ENCODE results near the gene C1QTNF6. TPM values are rescaled to one million over a fixed set of nuclear protein-coding genes. Genes with fewer than 3 reads are reported as not detected.

The C1QTNF6 gene
- total and polyA plus RNA-seq, 2 of the 4 experiments (the other 2 are of a cell fraction) = 1.1 to 10.9 TPM

GRCh38 chr22:37202716-37203115 lies 14.7 kb upstream of the C1QTNF6 start:
- peaks cover 0 to 6% of the 10 kb centered on the region in 2 experiments; a peak in 1 of 4 replicates for H3K79me1 ChIP-seq (ENCODE audit: low read depth in 1 of 2, low read length in 2 of 2)
- in situ Hi-C loops (cut with MboI; ENCODE audit: low sequenced_read_pairs) (no loop called here), intact Hi-C loops (cut with micrococcal nuclease) (no loop called here), dilution Hi-C loops (cut with HindIII; ENCODE audit: low sequenced_read_pairs, unreplicated experiment) (no loop called here)
- WGBS, 2 experiments (ENCODE audit: extremely low coverage in 2 of 2, insufficient read length in 1 of 2) = 86% methylated on average over 6 of the region's 10 CpGs; no CpG with 5 or more reads in 1 of the 2 experiments
- no peaks in the 10 kb centered on the region; the same call in 1 of the 2 replicates for H3K27me3 ChIP-seq (ENCODE audit: control insufficient read depth, insufficient read depth, low read length)
- no peak overlapping the region for H2BK120ac ChIP-seq (ENCODE audit: low read depth, low read length)
- no peak for DNase-seq
- H4K8ac ChIP-seq (ENCODE audit: low read depth in 2 of 2, low read length in 2 of 2) = no peak overlapping the region
- no peak overlapping the region for H3K18ac ChIP-seq (ENCODE audit: low read depth, low read length)
- no peak overlapping the region for H3K4me2 ChIP-seq (ENCODE audit: low read depth, low read length)
- H3K36me3 ChIP-seq (ENCODE audit: control insufficient read depth, insufficient read depth, low read length) = no peaks in the 10 kb centered on the region
- no TSS peak for BruUV-seq (replicated peaks)
- no peak overlapping the region for H3K27ac ChIP-seq (ENCODE audit: insufficient read depth, low read length)
- H3K14ac ChIP-seq (replicated peaks; ENCODE audit: low read depth, low read length) = no peak overlapping the region
- no peak for ATAC-seq (ENCODE audit: low read depth)
- peaks cover 7% of the 10 kb centered on the region for H3K9me1 ChIP-seq (ENCODE audit: insufficient read depth, low read length)
- H3K9ac ChIP-seq (ENCODE audit: low read depth, low read length) = no peak overlapping the region
- ChIA-PET POLR2A (ENCODE audit: unreplicated experiment) (no interaction called here), CTCF (no interaction called here)
- H3K23ac ChIP-seq (ENCODE audit: low read depth, low read length) = no peak overlapping the region
- H2AK5ac ChIP-seq (ENCODE audit: low read depth, low read length) = no peak overlapping the region
- no peak overlapping the region for H2AFZ ChIP-seq (replicated peaks; ENCODE audit: low read length, poor library complexity)
- no peaks in the 10 kb centered on the region for H4K20me1 ChIP-seq (ENCODE audit: insufficient read depth, low read length)
- H3K4me1 ChIP-seq (ENCODE audit: control insufficient read depth, insufficient read depth, low read length) = peaks cover 9% of the 10 kb centered on the region
- no peak overlapping the region for H4K91ac ChIP-seq (ENCODE audit: insufficient read depth, low read depth, low read length)
- TF ChIP-seq FOS (IDR thresholded peaks at IDR 0.05; ENCODE audit: low read depth, low read length) = no peak
- no peak for TF ChIP-seq SMC3 (IDR thresholded peaks at IDR 0.05; ENCODE audit: low read depth, low read length)
- TF ChIP-seq RAD21 (IDR thresholded peaks at IDR 0.05; ENCODE audit: low read length) = no peak
- TF ChIP-seq POLR2A (IDR thresholded peaks at IDR 0.05; ENCODE audit: low read depth, low read length) = no peak
- TF ChIP-seq BHLHE40 (IDR thresholded peaks at IDR 0.05; ENCODE audit: low read depth, low read length) = no peak
- no peak for TF ChIP-seq CEBPB (IDR thresholded peaks at IDR 0.05; ENCODE audit: low read depth, low read length)
- TF ChIP-seq ELK1 (IDR thresholded peaks at IDR 0.05; ENCODE audit: borderline replicate concordance, low read depth, low read length) = no peak
- TF ChIP-seq CTCF (conservative IDR thresholded peaks at IDR 0.05; ENCODE audit: low read depth, low read length) = no peak
- TF ChIP-seq MXI1 (IDR thresholded peaks at IDR 0.05; ENCODE audit: borderline replicate concordance, low read depth, low read length) = no peak
- TF ChIP-seq RFX5 (IDR thresholded peaks at IDR 0.05; ENCODE audit: low read depth, low read length) = no peak
- TF ChIP-seq MAFK (IDR thresholded peaks at IDR 0.05; ENCODE audit: low read depth, low read length) = no peak
- TF ChIP-seq MAZ (IDR thresholded peaks at IDR 0.05; ENCODE audit: borderline replicate concordance, low read depth, low read length) = no peak
- no peak for TF ChIP-seq RCOR1 (IDR thresholded peaks at IDR 0.05; ENCODE audit: insufficient replicate concordance, low read length)
- no peak for TF ChIP-seq USF2 (IDR thresholded peaks at IDR 0.05; ENCODE audit: low read depth, low read length)
- no peak for TF ChIP-seq CHD1 (IDR thresholded peaks at IDR 0.05; ENCODE audit: low read depth, low read length)
- no peak for TF ChIP-seq NFE2L2 (IDR thresholded peaks at IDR 0.05; ENCODE audit: low read depth, low read length)
- no peaks in the 10 kb centered on the region for H3K9me3 ChIP-seq (ENCODE audit: control insufficient read depth, insufficient read depth, low read length)
- no peak overlapping the region for H2BK20ac ChIP-seq (ENCODE audit: low read depth, low read length)
- H2AK9ac ChIP-seq (replicated peaks; ENCODE audit: low read depth, low read length, poor library complexity) = no peak overlapping the region
- H3K4me3 ChIP-seq (ENCODE audit: insufficient read depth, low read depth, low read length) = no peak overlapping the region
- H2BK15ac ChIP-seq (ENCODE audit: low read depth, low read length) = no peak overlapping the region
- no peak overlapping the region for H3K4ac ChIP-seq (ENCODE audit: low read depth, low read length)
- no peak overlapping the region for H3K56ac ChIP-seq (ENCODE audit: extremely low read depth, insufficient read depth, low read length)
- no peak overlapping the region for H2BK5ac ChIP-seq (ENCODE audit: low read depth, low read length, poor library complexity, severe bottlenecking)
- no peak overlapping the region for H4K5ac ChIP-seq (ENCODE audit: low read depth, low read length)
